HL-60 (cell line): ENCODE data around the gene BPIFA3.

Experiments
- GABPA ChIP-seq: IDR thresholded peaks from 2 replicates; pipeline ENCODE4 v1.6.1; 2012; ENCODE audit warnings: low read depth
- POLR2AphosphoS5 ChIP-seq: IDR thresholded peaks from 2 replicates; pipeline ENCODE4 v1.6.1; 2012; ENCODE audit warnings: low read depth
- TF ChIP-seq, protein P1 (sequence below): IDR thresholded peaks from one replicate; pipeline ENCODE4 v1.5.1; 2011; ENCODE audit warnings: low read length, control low read depth, inconsistent platforms; ENCODE audit not compliant: insufficient read depth
- TF ChIP-seq, protein P2 (sequence below): IDR thresholded peaks from 2 replicates; pipeline ENCODE4 v1.6.1; 2012; ENCODE audit warnings: low read depth; ENCODE audit not compliant: insufficient replicate concordance

DNA sequence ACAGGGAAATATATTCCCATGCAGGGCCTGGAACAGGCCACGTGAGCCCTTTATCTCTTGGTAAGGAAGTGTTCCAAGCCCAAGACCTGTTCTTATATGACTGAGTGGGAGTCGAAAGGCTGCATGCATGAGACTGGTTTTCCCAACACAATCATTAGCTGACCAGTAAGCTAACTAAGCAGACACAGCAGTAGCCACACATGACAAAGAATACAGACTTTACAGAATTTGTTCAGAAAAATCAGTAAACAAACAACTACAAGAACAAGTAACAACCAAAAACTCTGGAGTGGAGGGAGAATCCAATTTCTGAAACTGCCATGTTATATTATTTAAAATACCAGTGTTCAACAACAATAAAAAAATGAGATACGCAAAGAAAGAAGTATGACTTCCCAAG is 35.3 kb downstream of the BPIFA3 start:
- TF ChIP-seq POLR2AphosphoS5 (no peak), GABPA (no peak)
- TF ChIP-seq, protein P1, sequence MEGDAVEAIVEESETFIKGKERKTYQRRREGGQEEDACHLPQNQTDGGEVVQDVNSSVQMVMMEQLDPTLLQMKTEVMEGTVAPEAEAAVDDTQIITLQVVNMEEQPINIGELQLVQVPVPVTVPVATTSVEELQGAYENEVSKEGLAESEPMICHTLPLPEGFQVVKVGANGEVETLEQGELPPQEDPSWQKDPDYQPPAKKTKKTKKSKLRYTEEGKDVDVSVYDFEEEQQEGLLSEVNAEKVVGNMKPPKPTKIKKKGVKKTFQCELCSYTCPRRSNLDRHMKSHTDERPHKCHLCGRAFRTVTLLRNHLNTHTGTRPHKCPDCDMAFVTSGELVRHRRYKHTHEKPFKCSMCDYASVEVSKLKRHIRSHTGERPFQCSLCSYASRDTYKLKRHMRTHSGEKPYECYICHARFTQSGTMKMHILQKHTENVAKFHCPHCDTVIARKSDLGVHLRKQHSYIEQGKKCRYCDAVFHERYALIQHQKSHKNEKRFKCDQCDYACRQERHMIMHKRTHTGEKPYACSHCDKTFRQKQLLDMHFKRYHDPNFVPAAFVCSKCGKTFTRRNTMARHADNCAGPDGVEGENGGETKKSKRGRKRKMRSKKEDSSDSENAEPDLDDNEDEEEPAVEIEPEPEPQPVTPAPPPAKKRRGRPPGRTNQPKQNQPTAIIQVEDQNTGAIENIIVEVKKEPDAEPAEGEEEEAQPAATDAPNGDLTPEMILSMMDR, result no peak
- TF ChIP-seq, protein P2, sequence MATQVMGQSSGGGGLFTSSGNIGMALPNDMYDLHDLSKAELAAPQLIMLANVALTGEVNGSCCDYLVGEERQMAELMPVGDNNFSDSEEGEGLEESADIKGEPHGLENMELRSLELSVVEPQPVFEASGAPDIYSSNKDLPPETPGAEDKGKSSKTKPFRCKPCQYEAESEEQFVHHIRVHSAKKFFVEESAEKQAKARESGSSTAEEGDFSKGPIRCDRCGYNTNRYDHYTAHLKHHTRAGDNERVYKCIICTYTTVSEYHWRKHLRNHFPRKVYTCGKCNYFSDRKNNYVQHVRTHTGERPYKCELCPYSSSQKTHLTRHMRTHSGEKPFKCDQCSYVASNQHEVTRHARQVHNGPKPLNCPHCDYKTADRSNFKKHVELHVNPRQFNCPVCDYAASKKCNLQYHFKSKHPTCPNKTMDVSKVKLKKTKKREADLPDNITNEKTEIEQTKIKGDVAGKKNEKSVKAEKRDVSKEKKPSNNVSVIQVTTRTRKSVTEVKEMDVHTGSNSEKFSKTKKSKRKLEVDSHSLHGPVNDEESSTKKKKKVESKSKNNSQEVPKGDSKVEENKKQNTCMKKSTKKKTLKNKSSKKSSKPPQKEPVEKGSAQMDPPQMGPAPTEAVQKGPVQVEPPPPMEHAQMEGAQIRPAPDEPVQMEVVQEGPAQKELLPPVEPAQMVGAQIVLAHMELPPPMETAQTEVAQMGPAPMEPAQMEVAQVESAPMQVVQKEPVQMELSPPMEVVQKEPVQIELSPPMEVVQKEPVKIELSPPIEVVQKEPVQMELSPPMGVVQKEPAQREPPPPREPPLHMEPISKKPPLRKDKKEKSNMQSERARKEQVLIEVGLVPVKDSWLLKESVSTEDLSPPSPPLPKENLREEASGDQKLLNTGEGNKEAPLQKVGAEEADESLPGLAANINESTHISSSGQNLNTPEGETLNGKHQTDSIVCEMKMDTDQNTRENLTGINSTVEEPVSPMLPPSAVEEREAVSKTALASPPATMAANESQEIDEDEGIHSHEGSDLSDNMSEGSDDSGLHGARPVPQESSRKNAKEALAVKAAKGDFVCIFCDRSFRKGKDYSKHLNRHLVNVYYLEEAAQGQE, result no peak
